ENCODE data around the gene KRTAP2-2. TPM values are rescaled to one million over a fixed set of nuclear protein-coding genes. Genes with fewer than 3 reads are reported as not detected.
"Not testable (repeated sequence)": the region's sequence is repeated elsewhere in the genome, so short reads cannot be mapped to it uniquely, and the experiment has no call there.

The KRTAP2-2 gene
- total and polyA plus RNA-seq, 2 of the 13 experiments (the other 11 are each of a cell fraction or from before 2014, with no cell fraction given) = not detected

GRCh38 chr17:41065829-41066624, 11.0 kb upstream of the KRTAP2-2 start, which contains the start of gene KRTAP2-4 (continued):
- TF ChIP-seq, protein P1, sequence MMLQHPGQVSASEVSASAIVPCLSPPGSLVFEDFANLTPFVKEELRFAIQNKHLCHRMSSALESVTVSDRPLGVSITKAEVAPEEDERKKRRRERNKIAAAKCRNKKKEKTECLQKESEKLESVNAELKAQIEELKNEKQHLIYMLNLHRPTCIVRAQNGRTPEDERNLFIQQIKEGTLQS (CRISPR knock-in tag; IDR thresholded peaks at IDR 0.05) = 0 out of 2 replicates have a peak, but pooled peaks have one; percentile 26
- TF ChIP-seq MAFK (conservative IDR thresholded peaks at IDR 0.05 in 1 of 2, IDR thresholded peaks at IDR 0.05 in 1 of 2; ENCODE audit: low read length in 2 of 2) = peak in 1 of 2 experiments; percentile 5; a peak in 1 of 4 replicates

GRCh38 chr17:41065016-41065689, 10.1 kb upstream of the KRTAP2-2 start:
- ATAC-seq = peak; percentile 27; the same call in 1 of the 3 replicates
- peaks cover 32% of the 10 kb centered on the region for H3K4me1 ChIP-seq (ENCODE audit: insufficient read depth, low read length)
- BruUV-seq (replicated peaks); H3K4me3 ChIP-seq (replicated peaks in 1 of 3; ENCODE audit: insufficient read depth in 1 of 3, low read depth in 2 of 3, low read length in 3 of 3); H3K9ac ChIP-seq (ENCODE audit: insufficient read depth, low read depth, low read length); intact Hi-C loops (cut with micrococcal nuclease; ENCODE audit: unreplicated experiment); DNase-seq (ENCODE audit: low spot score); H4K20me1 ChIP-seq (ENCODE audit: insufficient read depth, low read length); H3K27ac ChIP-seq (ENCODE audit: extremely low read length, insufficient read depth, low read length); H3K79me2 ChIP-seq (ENCODE audit: insufficient read depth, low read length); H3K4me2 ChIP-seq (ENCODE audit: low read depth, low read length); POLR2A ChIA-PET; CTCF ChIA-PET (ENCODE audit: low intra/inter-chr PET ratio, low total read pairs); H3K36me3 ChIP-seq (replicated peaks in 1 of 2; ENCODE audit: control insufficient read depth in 1 of 2, insufficient read depth in 2 of 2, low read length in 2 of 2); FAIRE-seq; in situ Hi-C loops (cut with HindIII; ENCODE audit: extremely low pct_ligation_motif_present, low pct_unique_long_range_greater_than_20kb); H3K9me3 ChIP-seq (ENCODE audit: low read length); H3K27me3 ChIP-seq (ENCODE audit: control insufficient read depth in 1 of 2, insufficient read depth in 2 of 2, low read length in 2 of 2); H2AFZ ChIP-seq (ENCODE audit: low read length): not testable (repeated sequence)
- 74% methylated on average over 7 of the region's 16 CpGs for WGBS (ENCODE audit: low lambda C conversion rate)

- 91% methylated on average over 1 of the region's 1 CpG for WGBS (ENCODE audit: low lambda C conversion rate)
- POLR2A ChIA-PET = no interaction called here
- intact Hi-C loops (cut with micrococcal nuclease; ENCODE audit: unreplicated experiment) = no loop called here
- TF ChIP-seq ZNF292 (CRISPR knock-in tag; IDR thresholded peaks at IDR 0.05; ENCODE audit: borderline replicate concordance, low read depth) (no peak), ZEB1 (IDR thresholded peaks at IDR 0.05; ENCODE audit: insufficient replicate concordance, low read depth) (no peak), ZSCAN12 (CRISPR knock-in tag; IDR thresholded peaks at IDR 0.05) (no peak), RNF2 (conservative IDR thresholded peaks at IDR 0.05; ENCODE audit: low read depth) (no peak), GABPB1 (CRISPR knock-in tag; IDR thresholded peaks at IDR 0.05) (no peak), U2AF2 (IDR thresholded peaks at IDR 0.05; ENCODE audit: low read depth, low read length) (no peak), SP140L (CRISPR knock-in tag; IDR thresholded peaks at IDR 0.05; ENCODE audit: borderline replicate concordance) (no peak), NFIC (IDR thresholded peaks at IDR 0.05; ENCODE audit: low read length) (no peak), GABPA (IDR thresholded peaks at IDR 0.05; ENCODE audit: low read depth, low read length) (no peak), GABPA (CRISPR knock-in tag; IDR thresholded peaks at IDR 0.05; ENCODE audit: low read depth) (no peak), ZNF879 (CRISPR knock-in tag; IDR thresholded peaks at IDR 0.05) (no peak), DMAP1 (CRISPR knock-in tag; IDR thresholded peaks at IDR 0.05) (no peak), ZNF761 (CRISPR knock-in tag; conservative IDR thresholded peaks at IDR 0.05) (no peak), ZFX (CRISPR knock-in tag; IDR thresholded peaks at IDR 0.05; ENCODE audit: low read depth) (no peak)
Measured at GRCh38 chr17:41064301-41064700, 9.3 kb upstream of the KRTAP2-2 start.

More at GRCh38 chr17:41064301-41064700, 9.3 kb upstream of the KRTAP2-2 start:
- no peaks in the 10 kb centered on the region for H3K79me2 ChIP-seq (ENCODE audit: insufficient read depth, low read length)
- no peak for DNase-seq (ENCODE audit: low spot score)
- in situ Hi-C loops (cut with HindIII; ENCODE audit: extremely low pct_ligation_motif_present, low pct_unique_long_range_greater_than_20kb) = no loop called here
- H2AFZ ChIP-seq (ENCODE audit: low read length) = no peak overlapping the region
- no peak for ATAC-seq
- no peaks in the 10 kb centered on the region for H4K20me1 ChIP-seq (ENCODE audit: insufficient read depth, low read length)
- H3K4me3 ChIP-seq (replicated peaks in 1 of 3; ENCODE audit: insufficient read depth in 1 of 3, low read depth in 2 of 3, low read length in 3 of 3) = no peak overlapping the region
- no peaks in the 10 kb centered on the region for H3K27me3 ChIP-seq (ENCODE audit: control insufficient read depth in 1 of 2, insufficient read depth in 2 of 2, low read length in 2 of 2)
- H3K4me2 ChIP-seq (ENCODE audit: low read depth, low read length) = no peak overlapping the region
- H3K4me1 ChIP-seq (ENCODE audit: insufficient read depth, low read length) = peaks cover 40% of the 10 kb centered on the region
- no TSS peak for BruUV-seq (replicated peaks)
- no peak overlapping the region for H3K27ac ChIP-seq (ENCODE audit: extremely low read length, insufficient read depth, low read length)
- H3K36me3 ChIP-seq (replicated peaks in 1 of 2; ENCODE audit: control insufficient read depth in 1 of 2, insufficient read depth in 2 of 2, low read length in 2 of 2) = no peaks in the 10 kb centered on the region
- no peak overlapping the region for H3K9ac ChIP-seq (ENCODE audit: insufficient read depth, low read depth, low read length)
- H3K9me3 ChIP-seq (ENCODE audit: low read length) = no peaks in the 10 kb centered on the region
- FAIRE-seq = no peak
- CTCF ChIA-PET (ENCODE audit: low intra/inter-chr PET ratio, low total read pairs) = no interaction called here

Measured in HepG2 (cell line).